Measurements from ENCODE around the gene ARFGAP2. TPM values are rescaled to one million over a fixed set of nuclear protein-coding genes. Genes with fewer than 3 reads are reported as not detected.

Gene ARFGAP2
- total and polyA plus RNA-seq, 7 donors: 58.7 to 138 (median 84.3) TPM

- no peak for DNase-seq
- no peak overlapping the region for H3K4me3 ChIP-seq
- H3K27me3 ChIP-seq (ENCODE audit: insufficient read depth in 3 of 3, low read length in 2 of 3): no peaks in the 10 kb centered on the region
- H3K36me3 ChIP-seq (ENCODE audit: insufficient read depth in 1 of 2, low read depth in 1 of 2): no peaks in the 10 kb centered on the region
- intact Hi-C loops (cut with DNase I): no loop called here
- TF ChIP-seq CTCF (IDR thresholded peaks at IDR 0.05): no peak
- ATAC-seq: no peak
- H3K4me1 ChIP-seq: no peaks in the 10 kb centered on the region
- H3K27ac ChIP-seq: no peak overlapping the region
- no peaks in the 10 kb centered on the region for H3K9me3 ChIP-seq
- 93 to 98% (median 98%) methylated on average over 2 of the region's 2 CpGs for WGBS, 3 donors
These were observed 39.2 kb downstream of the ARFGAP2 start for GRCh38 chr11:47137476-47137875.

- no peaks in the 10 kb centered on the region for H3K9me3 ChIP-seq
- H3K36me3 ChIP-seq (ENCODE audit: insufficient read depth in 1 of 2, low read depth in 1 of 2): no peaks in the 10 kb centered on the region
- H3K4me1 ChIP-seq: no peaks in the 10 kb centered on the region
- ATAC-seq (no peak), DNase-seq (no peak)
- H3K27ac ChIP-seq: no peak overlapping the region
- intact Hi-C loops (cut with DNase I): no loop called here
- 88 to 92% (median 91%) methylated on average over 3 of the region's 3 CpGs for WGBS, 3 donors
- H3K27me3 ChIP-seq (ENCODE audit: insufficient read depth in 3 of 3, low read length in 2 of 3): no peaks in the 10 kb centered on the region
- H3K4me3 ChIP-seq: no peak overlapping the region
- TF ChIP-seq CTCF (IDR thresholded peaks at IDR 0.05): no peak
These were observed 39.8 kb downstream of the ARFGAP2 start for GRCh38 chr11:47136921-47137320.

- Histone ChIP-seq H3K4me3 (no peak overlapping the region), H3K9me3 (no peaks in the 10 kb centered on the region), H3K27me3 (ENCODE audit: insufficient read depth in 3 of 3, low read length in 2 of 3) (no peaks in the 10 kb centered on the region), H3K4me1 (no peaks in the 10 kb centered on the region), H3K36me3 (ENCODE audit: insufficient read depth in 1 of 2, low read depth in 1 of 2) (no peaks in the 10 kb centered on the region), H3K27ac (no peak overlapping the region)
- 69 to 74% (median 72%) methylated on average over 3 of the region's 3 CpGs for WGBS, 3 donors
- TF ChIP-seq CTCF (IDR thresholded peaks at IDR 0.05): no peak
- ATAC-seq: no peak
- DNase-seq: no peak
- intact Hi-C loops (cut with DNase I): no loop called here
These were observed 40.4 kb downstream of the ARFGAP2 start for GRCh38 chr11:47136327-47136726.

GRCh38 chr11:47132981-47133380 lies 43.7 kb downstream of the ARFGAP2 start:
- 81 to 93% (median 89%) methylated on average over 1 of the region's 1 CpG for WGBS, 3 donors
- H3K4me1 ChIP-seq: no peaks in the 10 kb centered on the region
- ATAC-seq (no peak), DNase-seq (no peak)
- no peak for TF ChIP-seq CTCF (IDR thresholded peaks at IDR 0.05)
- no peaks in the 10 kb centered on the region for H3K27me3 ChIP-seq (ENCODE audit: insufficient read depth in 3 of 3, low read length in 2 of 3)
- no peak overlapping the region for H3K4me3 ChIP-seq
- intact Hi-C loops (cut with DNase I): no loop called here
- H3K9me3 ChIP-seq: no peaks in the 10 kb centered on the region
- H3K36me3 ChIP-seq (ENCODE audit: insufficient read depth in 1 of 2, low read depth in 1 of 2): no peaks in the 10 kb centered on the region
- H3K27ac ChIP-seq: no peak overlapping the region

GRCh38 chr11:47132490-47132889 lies 44.2 kb downstream of the ARFGAP2 start:
- Histone ChIP-seq H3K4me1 (no peaks in the 10 kb centered on the region), H3K27ac (no peak overlapping the region), H3K4me3 (no peak overlapping the region), H3K9me3 (no peaks in the 10 kb centered on the region), H3K27me3 (ENCODE audit: insufficient read depth in 3 of 3, low read length in 2 of 3) (no peaks in the 10 kb centered on the region), H3K36me3 (ENCODE audit: insufficient read depth in 1 of 2, low read depth in 1 of 2) (no peaks in the 10 kb centered on the region)
- ATAC-seq (no peak), DNase-seq (no peak)
- intact Hi-C loops (cut with DNase I): no loop called here
- no peak for TF ChIP-seq CTCF (IDR thresholded peaks at IDR 0.05)

All from psoas muscle (tissue), 8 donors.